GM18870 (cell line): ENCODE measurements around the gene SORL1-AS1.

Experiments
- ATAC-seq: cut with Tn5 transposase; IDR thresholded peaks from one replicate; pipeline ENCODE4 v1.9.1; 2021; ENCODE audit warnings: moderate library complexity; ENCODE audit not compliant: unreplicated experiment

Gene SORL1-AS1

GRCh38 chr11:121452609-121453150 is at the start of gene SORL1-AS1:
TSS of gene SORL1-AS1 (minus strand) at chr11:121452967.
- no peak for ATAC-seq

GRCh38 chr11:121500717-121501116 is 48.0 kb upstream of the SORL1-AS1 start:
- no peak for ATAC-seq

GRCh38 chr11:121500275-121500674 is 47.5 kb upstream of the SORL1-AS1 start:
- no peak for ATAC-seq

- ATAC-seq, result no peak
These were observed 46.6 kb upstream of the SORL1-AS1 start for GRCh38 chr11:121499405-121499804.

- no peak for ATAC-seq
These were observed 44.6 kb upstream of the SORL1-AS1 start for GRCh38 chr11:121497176-121497998.

GRCh38 chr11:121494355-121495099 is 41.8 kb upstream of the SORL1-AS1 start:
- peak; percentile 64 for ATAC-seq

GRCh38 chr11:121489823-121490222 is 37.1 kb upstream of the SORL1-AS1 start:
- no peak for ATAC-seq

GRCh38 chr11:121488641-121489040 is 35.9 kb upstream of the SORL1-AS1 start:
- no peak for ATAC-seq

GRCh38 chr11:121488170-121488569 is 35.4 kb upstream of the SORL1-AS1 start:
- ATAC-seq, result no peak

- no peak for ATAC-seq
These were observed 34.4 kb upstream of the SORL1-AS1 start for GRCh38 chr11:121487191-121487590.

- ATAC-seq, result no peak
These were observed 33.3 kb upstream of the SORL1-AS1 start for GRCh38 chr11:121486054-121486453.

GRCh38 chr11:121485216-121485615 is 32.4 kb upstream of the SORL1-AS1 start:
- no peak for ATAC-seq

- no peak for ATAC-seq
These were observed 31.2 kb upstream of the SORL1-AS1 start for GRCh38 chr11:121483805-121484480.

GRCh38 chr11:121482231-121483129 is 29.7 kb upstream of the SORL1-AS1 start:
- ATAC-seq, result peak; percentile 85

GRCh38 chr11:121481484-121482230 is 28.9 kb upstream of the SORL1-AS1 start:
- peak; percentile 47 for ATAC-seq

- no peak for ATAC-seq
These were observed 27.0 kb upstream of the SORL1-AS1 start for GRCh38 chr11:121479698-121480238.

GRCh38 chr11:121478895-121479697 is 26.3 kb upstream of the SORL1-AS1 start:
- ATAC-seq, result no peak

GRCh38 chr11:121478226-121478894 is 25.6 kb upstream of the SORL1-AS1 start:
- ATAC-seq, result no peak
